Measurements from ENCODE around the gene BRAF. TPM values are rescaled to one million over a fixed set of nuclear protein-coding genes. Genes with fewer than 3 reads are reported as not detected.

Gene BRAF
- polyA plus RNA-seq, 1 donor (not counting 4 experiments of a cell fraction or from before 2014, with no cell fraction given): 12.4 TPM

GRCh38 chr7:140689199-140690152 lies 235.3 kb downstream of the BRAF start:
- no peak overlapping the region for H3K4me2 ChIP-seq (ENCODE audit: control insufficient read depth, extremely low read depth, insufficient read depth, low read depth, low read length)
- no peaks in the 10 kb centered on the region for H4K20me1 ChIP-seq (ENCODE audit: control insufficient read depth, extremely low read depth, insufficient read depth, low read length)
- no peaks in the 10 kb centered on the region for H3K4me1 ChIP-seq (ENCODE audit: control insufficient read depth, extremely low read depth, insufficient read depth, low read length)
- no peak overlapping the region for H3K9ac ChIP-seq (ENCODE audit: control insufficient read depth, extremely low read depth, insufficient read depth, low read length)
- H3K9me1 ChIP-seq (ENCODE audit: control insufficient read depth, extremely low read depth, insufficient read depth, low read length): no peaks in the 10 kb centered on the region
- H3K4me3 ChIP-seq (ENCODE audit: control insufficient read depth in 2 of 3, extremely low read depth in 1 of 3, insufficient read depth in 2 of 3, low read depth in 1 of 3, low read length in 3 of 3): no peak overlapping the region
- no peak overlapping the region for H3K27ac ChIP-seq (ENCODE audit: control insufficient read depth, insufficient read depth, low read length)
- TF ChIP-seq CTCF (optimal IDR thresholded peaks at IDR 0.05 in 1 of 3, IDR thresholded peaks at IDR 0.05 in 1 of 3, conservative IDR thresholded peaks at IDR 0.05 in 1 of 3; ENCODE audit: extremely low read depth in 1 of 3, insufficient read depth in 2 of 3, low read length in 3 of 3) (no peak), EZH2 (IDR thresholded peaks at IDR 0.05; ENCODE audit: low read length) (no peak)
- no peak overlapping the region for H2AFZ ChIP-seq (ENCODE audit: control insufficient read depth, low read length)
- no peaks in the 10 kb centered on the region for H3K79me2 ChIP-seq (ENCODE audit: control insufficient read depth, insufficient read depth, low read length)
- dilution Hi-C loops (cut with MboI; ENCODE audit: extremely low pct_ligation_motif_present, low sequenced_read_pairs): no loop called here
- no peaks in the 10 kb centered on the region for H3K27me3 ChIP-seq (ENCODE audit: control insufficient read depth, extremely low read depth, insufficient read depth, low read length)
- FAIRE-seq: no peak
- no peaks in the 10 kb centered on the region for H3K9me3 ChIP-seq (ENCODE audit: control insufficient read depth, low read depth, low read length)
- DNase-seq (ENCODE audit: low read depth, low spot score): no peak
- H3K36me3 ChIP-seq (ENCODE audit: control insufficient read depth in 2 of 2, extremely low read depth in 1 of 2, insufficient read depth in 2 of 2, low read length in 2 of 2): peaks cover 4 to 7% of the 10 kb centered on the region in 2 experiments

GRCh38 chr7:140688341-140688740 lies 236.4 kb downstream of the BRAF start:
- H3K9me1 ChIP-seq (ENCODE audit: control insufficient read depth, extremely low read depth, insufficient read depth, low read length): no peaks in the 10 kb centered on the region
- no peak for FAIRE-seq
- no peaks in the 10 kb centered on the region for H3K79me2 ChIP-seq (ENCODE audit: control insufficient read depth, insufficient read depth, low read length)
- H2AFZ ChIP-seq (ENCODE audit: control insufficient read depth, low read length): no peak overlapping the region
- H3K4me2 ChIP-seq (ENCODE audit: control insufficient read depth, extremely low read depth, insufficient read depth, low read depth, low read length): no peak overlapping the region
- H3K9me3 ChIP-seq (ENCODE audit: control insufficient read depth, low read depth, low read length): no peaks in the 10 kb centered on the region
- H3K4me3 ChIP-seq (ENCODE audit: control insufficient read depth in 2 of 3, extremely low read depth in 1 of 3, insufficient read depth in 2 of 3, low read depth in 1 of 3, low read length in 3 of 3): no peak overlapping the region
- dilution Hi-C loops (cut with MboI; ENCODE audit: extremely low pct_ligation_motif_present, low sequenced_read_pairs): no loop called here
- DNase-seq (ENCODE audit: low read depth, low spot score): no peak
- no peaks in the 10 kb centered on the region for H3K4me1 ChIP-seq (ENCODE audit: control insufficient read depth, extremely low read depth, insufficient read depth, low read length)
- no peaks in the 10 kb centered on the region for H3K27me3 ChIP-seq (ENCODE audit: control insufficient read depth, extremely low read depth, insufficient read depth, low read length)
- no peak overlapping the region for H3K9ac ChIP-seq (ENCODE audit: control insufficient read depth, extremely low read depth, insufficient read depth, low read length)
- peaks cover 4 to 7% of the 10 kb centered on the region in 2 experiments for H3K36me3 ChIP-seq (ENCODE audit: control insufficient read depth in 2 of 2, extremely low read depth in 1 of 2, insufficient read depth in 2 of 2, low read length in 2 of 2)
- no peaks in the 10 kb centered on the region for H4K20me1 ChIP-seq (ENCODE audit: control insufficient read depth, extremely low read depth, insufficient read depth, low read length)
- no peak overlapping the region for H3K27ac ChIP-seq (ENCODE audit: control insufficient read depth, insufficient read depth, low read length)
- TF ChIP-seq EZH2 (IDR thresholded peaks at IDR 0.05; ENCODE audit: low read length) (no peak), CTCF (optimal IDR thresholded peaks at IDR 0.05 in 1 of 3, IDR thresholded peaks at IDR 0.05 in 1 of 3, conservative IDR thresholded peaks at IDR 0.05 in 1 of 3; ENCODE audit: extremely low read depth in 1 of 3, insufficient read depth in 2 of 3, low read length in 3 of 3) (no peak)
